DOHH2 (cell line): Measurements from ENCODE around the gene ARPC4.
A peak's percentile ranks its signal among the peaks of the same experiment; 100 is the strongest.

ENCODE experiments used
- H3F3A ChIP-seq: fragments of 200-600 bp; sonication (generic), shearing (Covaris generic); 2 replicates; pipeline ENCODE4 v1.6.0; 2016; ENCODE audit warnings: antibody characterized with exemption, mild to moderate bottlenecking; ENCODE audit not compliant: control insufficient read depth, insufficient read depth
- H3K27ac ChIP-seq: fragments of 200-600 bp; sonication (generic); 2 replicates; pipeline ENCODE4 v1.5.1; 2014; ENCODE audit warnings: low read depth, mild to moderate bottlenecking, low read length, moderate library complexity
- H3K27me3 ChIP-seq: fragments of 200-600 bp; sonication (generic); 2 replicates; pipeline ENCODE4 v1.6.1; 2014; ENCODE audit warnings: mild to moderate bottlenecking, low read length, mixed read lengths; ENCODE audit not compliant: control insufficient read depth
- H3K36me3 ChIP-seq: fragments of 200-600 bp; sonication (generic); 2 replicates; pipeline ENCODE4 v1.6.1; 2014; ENCODE audit warnings: mild to moderate bottlenecking, low read length, moderate library complexity, mixed read lengths; ENCODE audit not compliant: control insufficient read depth
- H3K4me1 ChIP-seq: fragments of 200-600 bp; sonication (generic); 2 replicates; pipeline ENCODE4 v1.6.1; 2014; ENCODE audit warnings: mild to moderate bottlenecking, low read length, mixed read lengths; ENCODE audit not compliant: control insufficient read depth
- H3K4me2 ChIP-seq: fragments of 200-600 bp; sonication (generic); 2 replicates; pipeline ENCODE4 v1.6.0; 2014; ENCODE audit warnings: mild to moderate bottlenecking, low read length, moderate library complexity
- H3K4me3 ChIP-seq: fragments of 200-600 bp; sonication (generic); 2 replicates; pipeline ENCODE4 v1.5.1; 2014; ENCODE audit warnings: mild to moderate bottlenecking, low read length, mixed read lengths
- H3K79me2 ChIP-seq: fragments of 200-600 bp; sonication (generic); 2 replicates; pipeline ENCODE4 v1.6.1; 2014; ENCODE audit warnings: mild to moderate bottlenecking, low read length, mixed read lengths; ENCODE audit not compliant: control insufficient read depth
- H3K9me2 ChIP-seq: fragments of 200-600 bp; sonication (generic); replicated peaks from 2 replicates; pipeline ENCODE4 v1.6.1; 2014; ENCODE audit warnings: mild to moderate bottlenecking, low read length, mixed read lengths; ENCODE audit not compliant: control insufficient read depth
- H3K9me3 ChIP-seq: fragments of 200-600 bp; sonication (generic); 2 replicates; pipeline ENCODE4 v1.6.1; 2014; ENCODE audit warnings: antibody characterized with exemption, low read length, mixed read lengths; ENCODE audit not compliant: control insufficient read depth, insufficient read depth
- H4K20me1 ChIP-seq: fragments of 200-600 bp; sonication (generic); 2 replicates; pipeline ENCODE4 v1.6.0; 2014; ENCODE audit warnings: low read depth, mild to moderate bottlenecking, antibody characterized with exemption, low read length, moderate library complexity; ENCODE audit not compliant: control insufficient read depth, insufficient read depth
- EZH2phosphoT487 ChIP-seq: fragments of 200-600 bp; sonication (generic); IDR thresholded peaks from 2 replicates; pipeline ENCODE4 v1.6.1; 2017; ENCODE audit warnings: borderline replicate concordance, mild to moderate bottlenecking, antibody characterized with exemption, low read length, moderate library complexity, mixed read lengths
- TF ChIP-seq, protein P1 (sequence below): fragments of 200-600 bp; sonication (generic); IDR thresholded peaks from one replicate; pipeline ENCODE4 v1.5.1; 2014; ENCODE audit warnings: antibody characterized with exemption, mild to moderate bottlenecking, low read depth, low read length; ENCODE audit not compliant: poor library complexity, severe bottlenecking

The ARPC4 gene

DNA sequence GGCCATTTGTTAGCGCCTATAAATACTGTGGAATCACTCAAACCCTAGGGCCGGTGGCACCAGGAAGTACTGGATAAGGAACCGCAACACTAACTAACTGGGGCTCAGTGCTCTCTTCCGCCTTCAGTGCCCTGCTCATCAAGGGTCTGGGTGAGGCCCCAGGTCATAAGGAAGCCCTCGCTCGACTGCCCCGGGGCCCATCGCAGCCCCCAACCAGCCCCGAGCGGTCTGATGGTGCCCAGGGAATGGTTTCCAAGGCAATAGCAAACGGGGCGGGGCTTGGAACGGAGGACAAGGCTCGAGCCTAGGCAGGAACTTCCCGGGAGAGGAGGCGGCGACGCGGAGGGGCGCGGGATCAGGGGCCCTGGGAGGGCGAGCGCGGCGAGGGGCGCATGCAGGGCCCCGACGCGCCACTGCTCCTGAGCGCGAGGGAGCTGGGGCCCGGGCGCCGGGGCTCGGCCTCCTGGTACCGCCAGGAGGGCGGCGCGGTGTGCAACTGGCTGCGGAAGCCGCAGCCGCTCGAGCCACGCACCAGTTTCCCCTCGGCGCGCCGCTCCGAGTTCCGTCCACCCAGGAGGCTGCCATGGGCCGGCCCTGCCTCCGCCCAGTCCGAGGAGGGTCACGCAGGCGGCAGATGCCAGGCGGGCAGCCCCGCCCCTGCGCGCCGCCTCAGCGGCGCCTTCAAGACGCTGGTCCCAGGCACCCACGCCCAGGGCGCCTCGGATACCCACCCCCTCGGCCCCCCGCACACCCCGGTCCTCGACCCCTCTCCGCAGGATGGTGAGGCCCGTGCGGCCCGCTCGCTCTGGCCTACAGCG is 16.9 kb downstream of the ARPC4 start, which contains the start of gene TTLL3:
TSS of gene TTLL3 (plus strand) at position 648 of the 818 bp plus-strand sequence. CDS start 400 bp downstream, outside the sequence.
- Histone ChIP-seq H3K79me2 (no peaks in the 10 kb centered on the region), H3K36me3 (peaks cover 57% of the 10 kb centered on the region), H3K9me2 (no peaks in the 10 kb centered on the region), H3K9me3 (no peaks in the 10 kb centered on the region), H3K27ac (peak within 1 kb of the TSS; percentile 65), H3K4me2 (peak within 1 kb of the TSS; percentile 96), H3K4me3 (peak within 1 kb of the TSS; percentile 80), H3F3A (peaks cover 24% of the 10 kb centered on the region), H3K27me3 (no peaks in the 10 kb centered on the region), H3K4me1 (peaks cover 29% of the 10 kb centered on the region), H4K20me1 (no peaks in the 10 kb centered on the region)
- TF ChIP-seq EZH2phosphoT487: no peak
- TF ChIP-seq, protein P1, sequence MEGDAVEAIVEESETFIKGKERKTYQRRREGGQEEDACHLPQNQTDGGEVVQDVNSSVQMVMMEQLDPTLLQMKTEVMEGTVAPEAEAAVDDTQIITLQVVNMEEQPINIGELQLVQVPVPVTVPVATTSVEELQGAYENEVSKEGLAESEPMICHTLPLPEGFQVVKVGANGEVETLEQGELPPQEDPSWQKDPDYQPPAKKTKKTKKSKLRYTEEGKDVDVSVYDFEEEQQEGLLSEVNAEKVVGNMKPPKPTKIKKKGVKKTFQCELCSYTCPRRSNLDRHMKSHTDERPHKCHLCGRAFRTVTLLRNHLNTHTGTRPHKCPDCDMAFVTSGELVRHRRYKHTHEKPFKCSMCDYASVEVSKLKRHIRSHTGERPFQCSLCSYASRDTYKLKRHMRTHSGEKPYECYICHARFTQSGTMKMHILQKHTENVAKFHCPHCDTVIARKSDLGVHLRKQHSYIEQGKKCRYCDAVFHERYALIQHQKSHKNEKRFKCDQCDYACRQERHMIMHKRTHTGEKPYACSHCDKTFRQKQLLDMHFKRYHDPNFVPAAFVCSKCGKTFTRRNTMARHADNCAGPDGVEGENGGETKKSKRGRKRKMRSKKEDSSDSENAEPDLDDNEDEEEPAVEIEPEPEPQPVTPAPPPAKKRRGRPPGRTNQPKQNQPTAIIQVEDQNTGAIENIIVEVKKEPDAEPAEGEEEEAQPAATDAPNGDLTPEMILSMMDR: no peak

DNA sequence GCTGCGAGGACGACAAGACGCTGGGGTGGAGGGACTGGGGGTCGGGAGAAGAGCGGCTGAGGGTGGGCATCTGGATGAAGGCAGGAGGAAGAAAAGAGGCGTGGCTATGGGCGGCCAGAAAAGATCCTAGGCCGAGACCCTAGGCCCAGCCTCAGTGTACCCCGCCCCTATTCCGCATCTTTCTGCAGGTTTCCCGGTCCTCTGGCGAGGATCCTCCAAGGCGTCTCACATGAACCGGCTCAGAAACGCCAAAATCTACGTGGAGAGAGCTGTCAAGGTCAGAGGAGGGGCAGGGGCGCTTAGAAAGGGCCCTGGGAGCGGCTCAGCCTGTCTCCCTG is 17.5 kb downstream of the ARPC4 start:
- no peak overlapping the region for H3K27ac ChIP-seq
- H3K27me3 ChIP-seq: no peaks in the 10 kb centered on the region
- H3K4me1 ChIP-seq: peaks cover 29% of the 10 kb centered on the region
- peaks cover 51% of the 10 kb centered on the region for H3K36me3 ChIP-seq
- H3K4me3 ChIP-seq: peak overlapping the region; percentile 80
- no peaks in the 10 kb centered on the region for H4K20me1 ChIP-seq
- H3K4me2 ChIP-seq: peak overlapping the region; percentile 96
- TF ChIP-seq, protein P1: no peak
- H3K9me2 ChIP-seq: no peaks in the 10 kb centered on the region
- peaks cover 20% of the 10 kb centered on the region for H3F3A ChIP-seq
- H3K9me3 ChIP-seq: no peaks in the 10 kb centered on the region
- H3K79me2 ChIP-seq: no peaks in the 10 kb centered on the region

DNA sequence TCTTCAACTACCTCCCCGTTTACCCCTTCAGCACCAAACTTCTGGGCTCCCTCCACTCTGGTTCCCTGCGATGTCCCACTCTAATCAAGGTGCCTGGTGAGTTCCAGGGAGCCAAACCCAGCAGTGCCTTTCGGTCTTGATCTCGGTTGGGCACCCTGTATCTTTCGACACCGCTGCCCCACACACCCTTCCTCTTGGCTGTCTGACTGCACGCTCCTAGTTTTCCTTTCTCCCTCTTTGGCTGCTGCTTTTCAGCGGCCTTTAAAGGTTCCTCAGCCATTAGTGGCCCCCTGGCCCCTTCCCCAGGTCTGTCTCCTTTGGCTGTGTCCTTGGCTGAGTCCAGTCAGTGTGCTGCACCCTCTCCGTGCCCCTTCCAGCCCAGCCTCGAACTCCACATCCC is 18.0 kb downstream of the ARPC4 start:
- TF ChIP-seq, protein P1: no peak
- TF ChIP-seq EZH2phosphoT487: no peak
- Histone ChIP-seq H3F3A (peaks cover 20% of the 10 kb centered on the region), H3K79me2 (no peaks in the 10 kb centered on the region), H3K4me2 (no peak overlapping the region; the same call in 1 of the 2 replicates), H3K27ac (no peak overlapping the region), H4K20me1 (no peaks in the 10 kb centered on the region), H3K27me3 (no peaks in the 10 kb centered on the region), H3K4me1 (peaks cover 29% of the 10 kb centered on the region), H3K36me3 (peaks cover 47% of the 10 kb centered on the region), H3K9me3 (no peaks in the 10 kb centered on the region), H3K4me3 (no peak overlapping the region), H3K9me2 (no peaks in the 10 kb centered on the region)
